ENCODE results near the gene ATP11B. TPM values are rescaled to one million over a fixed set of nuclear protein-coding genes. Genes with fewer than 3 reads are reported as not detected.

ATP11B gene
- total RNA-seq, 2 experiments from 2014 or later, result 86.6 to 92.3 TPM

GRCh38 chr3:182785142-182785541 is 8.2 kb upstream of the ATP11B start:
- CTCF ChIA-PET, result no interaction called here
- Mint-ChIP-seq H3K4me1 (ENCODE audit: low read depth) (peaks cover 22% of the 10 kb centered on the region), H3K27ac (peak overlapping the region; percentile 24), H3K36me3 (ENCODE audit: low read depth) (no peaks in the 10 kb centered on the region), H3K9me3 (no peaks in the 10 kb centered on the region), H3K27me3 (ENCODE audit: low read depth) (peaks cover 7% of the 10 kb centered on the region), H3K4me3 (no peak overlapping the region)
- intact Hi-C loops (cut with micrococcal nuclease), result no loop called here
- no peak for DNase-seq

- peaks cover 6% of the 10 kb centered on the region for H3K27me3 Mint-ChIP-seq (ENCODE audit: low read depth)
- no peaks in the 10 kb centered on the region for H3K9me3 Mint-ChIP-seq
- peaks cover 22% of the 10 kb centered on the region for H3K4me1 Mint-ChIP-seq (ENCODE audit: low read depth)
- no peak overlapping the region for H3K4me3 Mint-ChIP-seq
- H3K36me3 Mint-ChIP-seq (ENCODE audit: low read depth), result no peaks in the 10 kb centered on the region
- no peak for DNase-seq
- intact Hi-C loops (cut with micrococcal nuclease), result no loop called here
- no peak overlapping the region for H3K27ac Mint-ChIP-seq
- CTCF ChIA-PET, result no interaction called here
These were observed 7.5 kb upstream of the ATP11B start for GRCh38 chr3:182785756-182786155.

- Mint-ChIP-seq H3K36me3 (ENCODE audit: low read depth) (no peaks in the 10 kb centered on the region), H3K27ac (no peak overlapping the region), H3K27me3 (ENCODE audit: low read depth) (peaks cover 5% of the 10 kb centered on the region), H3K4me3 (no peak overlapping the region), H3K4me1 (ENCODE audit: low read depth) (peaks cover 22% of the 10 kb centered on the region), H3K9me3 (no peaks in the 10 kb centered on the region)
- CTCF ChIA-PET, result interaction anchor here (0.6 kb wide), 1 partner anchor 80 kb away, joined by 3 read pairs; no protein-coding TSS in a partner anchor
- no peak for DNase-seq
- intact Hi-C loops (cut with micrococcal nuclease), result no loop called here
These were observed 6.6 kb upstream of the ATP11B start for GRCh38 chr3:182786564-182787196.

GRCh38 chr3:182787302-182788036 is 5.8 kb upstream of the ATP11B start:
- intact Hi-C loops (cut with micrococcal nuclease), result loop anchor here (2.0 kb wide), 2 partner anchors 179 to 499 kb away; no protein-coding TSS in a partner anchor
- no peaks in the 10 kb centered on the region for H3K36me3 Mint-ChIP-seq (ENCODE audit: low read depth)
- no peaks in the 10 kb centered on the region for H3K9me3 Mint-ChIP-seq
- no peak overlapping the region for H3K4me3 Mint-ChIP-seq
- H3K27ac Mint-ChIP-seq, result no peak overlapping the region
- peaks cover 19% of the 10 kb centered on the region for H3K4me1 Mint-ChIP-seq (ENCODE audit: low read depth)
- H3K27me3 Mint-ChIP-seq (ENCODE audit: low read depth), result peaks cover 5% of the 10 kb centered on the region
- CTCF ChIA-PET, result interaction anchor here (0.6 kb wide), 1 partner anchor 81 kb away, joined by 3 read pairs; no protein-coding TSS in a partner anchor
- no peak for DNase-seq

- Mint-ChIP-seq H3K4me1 (ENCODE audit: low read depth) (peaks cover 15% of the 10 kb centered on the region), H3K36me3 (ENCODE audit: low read depth) (peaks cover 4% of the 10 kb centered on the region), H3K9me3 (no peaks in the 10 kb centered on the region), H3K27me3 (ENCODE audit: low read depth) (peaks cover 5% of the 10 kb centered on the region), H3K4me3 (no peak overlapping the region), H3K27ac (no peak overlapping the region)
- DNase-seq, result peak; percentile 62
- CTCF ChIA-PET, result interaction anchor here (0.6 to 1.6 kb wide), 5 partner anchors 15 to 266 kb away, joined by 3 to 5 read pairs (median 3); no protein-coding TSS in a partner anchor
- intact Hi-C loops (cut with micrococcal nuclease), result loop anchor here (2.0 kb wide), 2 partner anchors 177 to 497 kb away; no protein-coding TSS in a partner anchor
These were observed 3.9 kb upstream of the ATP11B start for GRCh38 chr3:182789371-182789770.

GRCh38 chr3:182790612-182791011 is 2.7 kb upstream of the ATP11B start:
- Mint-ChIP-seq H3K27ac (no peak overlapping the region), H3K4me3 (no peak overlapping the region), H3K9me3 (no peaks in the 10 kb centered on the region), H3K4me1 (ENCODE audit: low read depth) (peaks cover 14% of the 10 kb centered on the region), H3K36me3 (ENCODE audit: low read depth) (peaks cover 7% of the 10 kb centered on the region), H3K27me3 (ENCODE audit: low read depth) (peaks cover 5% of the 10 kb centered on the region)
- intact Hi-C loops (cut with micrococcal nuclease), result loop anchor here (5.0 to 10.0 kb wide), 5 partner anchors 417 to 1526 kb away; partner anchors contain the start of genes KLHL24 and MCF2L2
- CTCF ChIA-PET, result interaction anchor here (0.6 to 1.9 kb wide), 4 partner anchors 9 to 78 kb away, joined by 3 to 12 read pairs (median 4); no protein-coding TSS in a partner anchor
- no peak for DNase-seq

GRCh38 chr3:182793663-182794454 is 555 bp downstream of the ATP11B start:
- intact Hi-C loops (cut with micrococcal nuclease), result loop anchor here (1.0 to 10.0 kb wide), 13 partner anchors 21 to 1881 kb away; partner anchors contain the start of genes FXR1, KLHL24, KLHL6 and LAMP3
- peak; percentile 56 for DNase-seq
- Mint-ChIP-seq H3K27me3 (ENCODE audit: low read depth) (no peaks in the 10 kb centered on the region), H3K36me3 (ENCODE audit: low read depth) (peaks cover 9% of the 10 kb centered on the region), H3K9me3 (no peaks in the 10 kb centered on the region), H3K27ac (peak overlapping the region; percentile 96), H3K4me3 (peak overlapping the region; percentile 93), H3K4me1 (ENCODE audit: low read depth) (peaks cover 27% of the 10 kb centered on the region)
- CTCF ChIA-PET, result interaction anchor here (1.3 to 1.8 kb wide), 2 partner anchors 44 to 79 kb away, joined by 3 to 4 read pairs; no protein-coding TSS in a partner anchor

- intact Hi-C loops (cut with micrococcal nuclease), result loop anchor here (1.0 to 10.0 kb wide), 14 partner anchors 9 to 1882 kb away; partner anchors contain the start of genes FXR1, KLHL24, KLHL6 and LAMP3
- DNase-seq, result no peak
- H3K27ac Mint-ChIP-seq, result peak overlapping the region; percentile 96
- peak overlapping the region; percentile 93 for H3K4me3 Mint-ChIP-seq
- no peaks in the 10 kb centered on the region for H3K27me3 Mint-ChIP-seq (ENCODE audit: low read depth)
- H3K4me1 Mint-ChIP-seq (ENCODE audit: low read depth), result peaks cover 30% of the 10 kb centered on the region
- H3K36me3 Mint-ChIP-seq (ENCODE audit: low read depth), result peaks cover 9% of the 10 kb centered on the region
- no peaks in the 10 kb centered on the region for H3K9me3 Mint-ChIP-seq
- CTCF ChIA-PET, result interaction anchor here (0.5 to 1.8 kb wide), 6 partner anchors 18 to 1099 kb away, joined by 3 to 4 read pairs (median 3); no protein-coding TSS in a partner anchor
These were observed 1.4 kb downstream of the ATP11B start for GRCh38 chr3:182794455-182795388.

- intact Hi-C loops (cut with micrococcal nuclease), result loop anchor here (1.0 to 10.0 kb wide), 10 partner anchors 8 to 1883 kb away; partner anchors contain the start of genes FXR1, KLHL24 and KLHL6
- CTCF ChIA-PET, result interaction anchor here (0.5 to 1.8 kb wide), 5 partner anchors 17 to 1100 kb away, joined by 3 to 4 read pairs (median 3); no protein-coding TSS in a partner anchor
- DNase-seq, result peak; percentile 61
- no peaks in the 10 kb centered on the region for H3K27me3 Mint-ChIP-seq (ENCODE audit: low read depth)
- H3K4me1 Mint-ChIP-seq (ENCODE audit: low read depth), result peaks cover 30% of the 10 kb centered on the region
- H3K4me3 Mint-ChIP-seq, result peak overlapping the region; percentile 93
- H3K9me3 Mint-ChIP-seq, result no peaks in the 10 kb centered on the region
- H3K27ac Mint-ChIP-seq, result peak overlapping the region; percentile 96
- peaks cover 9% of the 10 kb centered on the region for H3K36me3 Mint-ChIP-seq (ENCODE audit: low read depth)
These were observed 2.1 kb downstream of the ATP11B start for GRCh38 chr3:182795389-182795782.

GRCh38 chr3:182796310-182796709 is 3.0 kb downstream of the ATP11B start:
- H3K9me3 Mint-ChIP-seq, result no peaks in the 10 kb centered on the region
- DNase-seq, result no peak
- peak overlapping the region; percentile 30 for H3K27ac Mint-ChIP-seq
- no peak overlapping the region for H3K4me3 Mint-ChIP-seq
- no peaks in the 10 kb centered on the region for H3K27me3 Mint-ChIP-seq (ENCODE audit: low read depth)
- CTCF ChIA-PET, result no interaction called here
- H3K36me3 Mint-ChIP-seq (ENCODE audit: low read depth), result peaks cover 9% of the 10 kb centered on the region
- intact Hi-C loops (cut with micrococcal nuclease), result loop anchor here (5.0 to 10.0 kb wide), 4 partner anchors 471 to 1532 kb away; partner anchors contain the start of gene KLHL24
- peaks cover 35% of the 10 kb centered on the region for H3K4me1 Mint-ChIP-seq (ENCODE audit: low read depth)

GRCh38 chr3:182797876-182798275 is 4.6 kb downstream of the ATP11B start:
- intact Hi-C loops (cut with micrococcal nuclease), result loop anchor here (5.0 to 10.0 kb wide), 4 partner anchors 469 to 1533 kb away; partner anchors contain the start of gene KLHL24
- CTCF ChIA-PET, result interaction anchor here (0.9 kb wide), 1 partner anchor 18 kb away, joined by 3 read pairs; no protein-coding TSS in a partner anchor
- no peak overlapping the region for H3K27ac Mint-ChIP-seq

More at GRCh38 chr3:182797876-182798275, 4.6 kb downstream of the ATP11B start:
- Mint-ChIP-seq H3K27me3 (ENCODE audit: low read depth) (no peaks in the 10 kb centered on the region), H3K4me3 (no peak overlapping the region), H3K9me3 (no peaks in the 10 kb centered on the region), H3K36me3 (ENCODE audit: low read depth) (peaks cover 9% of the 10 kb centered on the region), H3K4me1 (ENCODE audit: low read depth) (peaks cover 48% of the 10 kb centered on the region)
- DNase-seq, result no peak
